Smooth muscle cell (in vitro differentiated cells): Measurements from ENCODE around the gene PGGT1B. TPM values are rescaled to one million over a fixed set of nuclear protein-coding genes. Genes with fewer than 3 reads are reported as not detected.

Source experiments
- DNase-seq: peaks from one replicate; lab custom pipeline; 2025; ENCODE audit not compliant: unreplicated experiment; lab: John Stamatoyannopoulos, UW
- H2AFZ ChIP-seq: fragments of 200-600 bp; sonication (generic); 2 replicates; pipeline ENCODE4 v1.6.0; 2016; ENCODE audit warnings: antibody characterized with exemption, low read depth, mild to moderate bottlenecking
- H3F3A ChIP-seq: fragments of 200-600 bp; sonication (generic); 2 replicates; pipeline ENCODE4 v1.6.0; 2017; ENCODE audit warnings: antibody characterized with exemption, low read depth
- H3K27ac ChIP-seq: fragments of 200-600 bp; sonication (generic); 2 replicates; pipeline ENCODE4 v1.5.1; 2016; ENCODE audit warnings: low read depth, mild to moderate bottlenecking
- H3K27me3 ChIP-seq: fragments of 200-600 bp; sonication (generic); 2 replicates; pipeline ENCODE4 v1.6.1; 2016; ENCODE audit warnings: low read depth, mild to moderate bottlenecking
- H3K36me3 ChIP-seq: fragments of 200-600 bp; sonication (generic); 2 replicates; pipeline ENCODE4 v1.5.1; 2016; ENCODE audit warnings: low read depth
- H3K4me1 ChIP-seq: fragments of 200-600 bp; sonication (generic); 2 replicates; pipeline ENCODE4 v1.5.1; 2016; ENCODE audit warnings: low read depth
- H3K4me2 ChIP-seq: fragments of 200-600 bp; sonication (generic); 2 replicates; pipeline ENCODE4 v1.6.0; 2016; ENCODE audit warnings: mild to moderate bottlenecking
- H3K4me3 ChIP-seq: fragments of 200-600 bp; sonication (generic); 2 replicates; pipeline ENCODE4 v1.5.1; 2016; ENCODE audit warnings: mild to moderate bottlenecking
- H3K79me2 ChIP-seq: fragments of 200-600 bp; sonication (generic); 2 replicates; pipeline ENCODE4 v1.6.0; 2016; ENCODE audit warnings: low read depth, mild to moderate bottlenecking
- H3K9ac ChIP-seq: fragments of 200-600 bp; sonication (generic); 2 replicates; pipeline ENCODE4 v1.6.0; 2016; ENCODE audit warnings: low read depth
- H3K9me3 ChIP-seq: fragments of 200-600 bp; sonication (generic); replicated peaks from 2 replicates; pipeline ENCODE4 v1.5.1; 2016; ENCODE audit warnings: low read depth
- H4K20me1 ChIP-seq: fragments of 200-600 bp; sonication (generic); 2 replicates; pipeline ENCODE4 v1.6.0; 2016; ENCODE audit warnings: low read depth
- WGBS: methylation state at CpG from one replicate; pipeline ENCODE4 v1.1.7; 2016; ENCODE audit warnings: low lambda C conversion rate; 5-methylcytosine and 5-hydroxymethylcytosine counted together
- polyA plus RNA-seq: library from polyadenylated mRNA; unstranded; fragments of >200 nt; fragmentation: Nextera tagmentation; extraction: Ambion mirVana; gene quantifications from 2 replicates; pipeline ENCODE4 v1.2.1, GENCODE V29; 2016
- total RNA-seq: library from RNA; depleted of rRNA; stranded (reverse); fragments of >200 nt; gene quantifications from 2 replicates; pipeline ENCODE4 v1.2.3, GENCODE V29; 2014
- TF ChIP-seq, protein P1 (sequence below): fragments of 200-600 bp; sonication (generic); IDR thresholded peaks from 2 replicates; pipeline ENCODE4 v1.5.1; 2017; ENCODE audit warnings: borderline replicate concordance, mild to moderate bottlenecking, antibody characterized with exemption; ENCODE audit not compliant: insufficient read depth, poor library complexity, severe bottlenecking

PGGT1B gene
- total and polyA plus RNA-seq, 2 experiments from 2014 or later, result 5.7 to 13.1 TPM

DNA sequence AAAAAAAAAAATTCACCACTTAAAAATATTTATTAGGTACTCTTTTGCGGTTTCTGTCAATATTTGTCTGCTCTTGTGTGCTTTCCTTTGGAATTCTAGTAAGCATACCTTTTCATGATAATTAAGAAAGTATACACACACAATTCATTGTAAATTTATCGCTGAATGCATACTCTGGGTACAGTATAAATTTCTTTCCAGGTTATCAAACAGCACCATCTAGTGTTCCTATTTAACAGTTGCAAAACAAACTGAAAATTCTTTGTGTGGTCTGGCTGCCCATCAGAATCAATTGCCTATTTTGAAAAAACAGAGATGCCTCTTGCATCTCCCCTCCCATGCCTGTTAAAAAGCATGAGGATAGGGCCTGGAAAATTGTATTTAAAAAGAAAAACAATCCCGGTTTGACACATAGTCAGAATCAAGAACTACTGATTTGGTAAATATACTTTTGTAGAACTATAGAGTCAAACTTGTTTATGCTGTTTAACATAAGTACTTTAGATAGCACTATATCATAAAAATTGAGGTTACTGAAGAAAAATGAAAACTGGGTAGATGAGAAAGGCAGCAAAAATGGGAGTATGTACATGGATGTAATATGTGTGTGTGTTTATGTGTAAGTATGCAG, 16.2 kb downstream of the PGGT1B start:
- Histone ChIP-seq H3K9ac (no peak overlapping the region), H3K27ac (no peak overlapping the region), H2AFZ (no peak overlapping the region), H3F3A (no peaks in the 10 kb centered on the region), H3K4me1 (no peaks in the 10 kb centered on the region), H4K20me1 (peaks cover 70% of the 10 kb centered on the region), H3K36me3 (no peaks in the 10 kb centered on the region), H3K4me2 (no peak overlapping the region), H3K27me3 (no peaks in the 10 kb centered on the region), H3K4me3 (no peak overlapping the region), H3K9me3 (no peaks in the 10 kb centered on the region), H3K79me2 (peaks cover 18% of the 10 kb centered on the region)
- WGBS, result 55% methylated on average over 3 of the region's 3 CpGs
- TF ChIP-seq, protein P1, sequence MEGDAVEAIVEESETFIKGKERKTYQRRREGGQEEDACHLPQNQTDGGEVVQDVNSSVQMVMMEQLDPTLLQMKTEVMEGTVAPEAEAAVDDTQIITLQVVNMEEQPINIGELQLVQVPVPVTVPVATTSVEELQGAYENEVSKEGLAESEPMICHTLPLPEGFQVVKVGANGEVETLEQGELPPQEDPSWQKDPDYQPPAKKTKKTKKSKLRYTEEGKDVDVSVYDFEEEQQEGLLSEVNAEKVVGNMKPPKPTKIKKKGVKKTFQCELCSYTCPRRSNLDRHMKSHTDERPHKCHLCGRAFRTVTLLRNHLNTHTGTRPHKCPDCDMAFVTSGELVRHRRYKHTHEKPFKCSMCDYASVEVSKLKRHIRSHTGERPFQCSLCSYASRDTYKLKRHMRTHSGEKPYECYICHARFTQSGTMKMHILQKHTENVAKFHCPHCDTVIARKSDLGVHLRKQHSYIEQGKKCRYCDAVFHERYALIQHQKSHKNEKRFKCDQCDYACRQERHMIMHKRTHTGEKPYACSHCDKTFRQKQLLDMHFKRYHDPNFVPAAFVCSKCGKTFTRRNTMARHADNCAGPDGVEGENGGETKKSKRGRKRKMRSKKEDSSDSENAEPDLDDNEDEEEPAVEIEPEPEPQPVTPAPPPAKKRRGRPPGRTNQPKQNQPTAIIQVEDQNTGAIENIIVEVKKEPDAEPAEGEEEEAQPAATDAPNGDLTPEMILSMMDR, result peak; percentile 65
- DNase-seq, result no peak

DNA sequence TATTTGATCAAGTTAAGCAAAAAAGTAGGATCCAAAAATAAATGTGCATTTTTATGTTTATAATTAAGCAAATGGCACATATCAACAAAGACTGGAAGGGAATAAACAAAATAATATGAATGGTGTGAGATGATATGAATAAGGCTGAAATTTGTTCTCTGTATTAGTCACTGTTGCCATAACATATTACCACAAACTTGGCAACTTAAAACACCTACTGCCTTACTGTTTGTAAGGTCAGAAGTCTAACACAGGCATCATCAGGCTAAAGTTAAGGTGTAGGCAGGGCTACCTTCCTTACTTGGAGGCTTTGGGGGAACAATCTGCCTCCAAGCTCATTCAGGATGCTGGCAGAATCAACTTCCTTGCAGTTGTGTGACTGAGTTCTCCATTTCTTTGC, 19.3 kb downstream of the PGGT1B start:
- H3K27me3 ChIP-seq, result no peaks in the 10 kb centered on the region
- no peaks in the 10 kb centered on the region for H3F3A ChIP-seq
- no peak overlapping the region for H3K4me2 ChIP-seq
- no peak overlapping the region for H3K27ac ChIP-seq
- peaks cover 12% of the 10 kb centered on the region for H3K79me2 ChIP-seq
- peaks cover 53% of the 10 kb centered on the region for H4K20me1 ChIP-seq
- TF ChIP-seq, protein P1, result no peak
- H3K4me3 ChIP-seq, result no peak overlapping the region
- no peaks in the 10 kb centered on the region for H3K4me1 ChIP-seq
- H3K9me3 ChIP-seq, result no peaks in the 10 kb centered on the region
- no peaks in the 10 kb centered on the region for H3K36me3 ChIP-seq
- no peak for DNase-seq
- no peak overlapping the region for H2AFZ ChIP-seq
- no peak overlapping the region for H3K9ac ChIP-seq

DNA sequence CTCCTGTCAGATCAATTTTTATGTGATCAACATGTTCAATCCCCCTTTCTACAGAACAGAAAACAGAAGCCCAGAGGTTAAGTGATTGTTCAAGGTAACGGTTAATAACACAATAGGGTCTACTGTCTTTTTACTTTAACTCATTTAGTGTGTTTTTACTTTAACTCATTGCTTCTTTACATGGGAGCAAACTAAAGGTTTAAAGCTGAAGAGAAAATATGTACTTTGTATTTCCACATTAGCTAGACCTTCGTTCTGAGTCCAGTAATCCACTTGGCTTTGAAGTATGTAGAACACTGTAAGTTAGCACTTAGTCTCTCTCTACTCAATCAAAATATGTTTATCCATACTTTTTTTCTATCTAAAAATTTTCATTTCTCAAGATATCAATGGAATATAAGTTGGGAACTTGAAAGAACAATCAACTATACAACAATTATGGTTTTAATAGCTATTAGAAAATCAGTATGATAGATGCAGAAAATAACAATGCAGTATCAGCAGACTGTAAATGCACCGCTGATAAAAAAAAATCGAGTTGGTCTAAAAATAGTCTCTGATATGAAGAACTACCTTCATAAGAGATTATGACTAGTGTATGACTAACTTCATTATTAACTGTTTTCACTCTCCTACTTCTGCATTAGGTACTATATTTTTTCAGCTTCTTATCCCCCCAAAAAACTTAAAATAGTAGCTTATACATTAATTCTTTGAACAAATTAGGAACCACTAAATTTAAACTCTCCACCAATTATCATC, 20.6 kb downstream of the PGGT1B start:
- Histone ChIP-seq H2AFZ (no peak overlapping the region), H3F3A (no peaks in the 10 kb centered on the region), H3K9ac (no peak overlapping the region), H3K9me3 (no peaks in the 10 kb centered on the region), H3K4me2 (no peak overlapping the region), H3K4me3 (no peak overlapping the region), H3K79me2 (peaks cover 16% of the 10 kb centered on the region), H3K36me3 (no peaks in the 10 kb centered on the region), H4K20me1 (peaks cover 49% of the 10 kb centered on the region), H3K4me1 (no peaks in the 10 kb centered on the region), H3K27me3 (no peaks in the 10 kb centered on the region), H3K27ac (no peak overlapping the region)
- TF ChIP-seq, protein P1, result no peak
- DNase-seq, result no peak
- 90% methylated on average over 4 of the region's 4 CpGs for WGBS

DNA sequence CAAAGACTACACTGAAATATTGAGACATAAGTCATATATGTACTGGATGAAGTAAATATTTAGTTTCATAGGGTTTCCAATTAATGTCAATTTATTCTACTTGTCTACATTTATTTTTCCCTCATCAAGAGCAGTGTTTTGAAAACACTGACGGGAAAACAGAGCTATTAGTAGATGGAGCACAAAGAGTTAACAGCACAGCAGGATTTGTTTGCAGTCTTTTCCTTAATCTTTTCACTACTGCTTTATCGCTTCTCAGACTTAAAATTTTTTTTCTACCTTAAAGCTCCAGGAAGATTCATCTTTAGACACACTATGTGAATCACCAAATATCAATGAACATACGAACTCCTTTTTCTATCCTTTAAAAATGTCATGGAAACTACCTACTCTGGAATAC, 25.6 kb downstream of the PGGT1B start:
- 64% methylated on average over 3 of the region's 3 CpGs for WGBS
- H3F3A ChIP-seq, result no peaks in the 10 kb centered on the region
- TF ChIP-seq, protein P1, result no peak
- no peak overlapping the region for H3K4me3 ChIP-seq
- DNase-seq, result no peak
- no peak overlapping the region for H3K27ac ChIP-seq
- no peaks in the 10 kb centered on the region for H3K4me1 ChIP-seq
- peaks cover 3% of the 10 kb centered on the region for H3K36me3 ChIP-seq
- H2AFZ ChIP-seq, result no peak overlapping the region
- H3K9ac ChIP-seq, result no peak overlapping the region
- peaks cover 15% of the 10 kb centered on the region for H4K20me1 ChIP-seq
- H3K9me3 ChIP-seq, result no peaks in the 10 kb centered on the region
- H3K79me2 ChIP-seq, result peaks cover 4% of the 10 kb centered on the region
- no peaks in the 10 kb centered on the region for H3K27me3 ChIP-seq
- no peak overlapping the region for H3K4me2 ChIP-seq
